AG20443 (cell line): ENCODE data around the gene EDC3.
A peak's percentile ranks its signal among the peaks of the same experiment; 100 is the strongest.
"Not testable (repeated sequence)": the region's sequence is repeated elsewhere in the genome, so short reads cannot be mapped to it uniquely, and the experiment has no call there.

Experiments used
- DNase-seq: peaks from one replicate; pipeline ENCODE4 v3.0.0; 2012; ENCODE audit warnings: low spot score, mixed read lengths

The EDC3 gene

DNA sequence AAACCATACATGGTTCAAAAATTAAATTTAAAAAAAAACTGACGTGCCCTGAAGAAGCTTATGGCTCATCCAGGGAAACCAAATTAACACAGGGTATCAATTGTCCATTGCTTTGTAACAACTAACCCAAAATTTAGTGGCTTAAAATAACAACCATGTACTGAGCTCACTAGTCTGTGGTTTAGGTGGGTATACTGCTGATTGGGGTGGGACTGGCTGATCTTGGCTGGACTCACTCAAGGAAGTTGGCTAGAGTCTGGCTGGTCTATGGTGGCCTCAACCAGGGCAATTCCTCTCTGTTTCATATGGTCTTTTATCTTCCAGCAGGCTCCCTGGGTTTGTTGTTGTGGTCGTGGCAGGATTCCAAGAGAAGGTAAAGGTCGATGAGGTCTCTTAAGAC, 14.1 kb upstream of the EDC3 start:
- DNase-seq: no peak

DNA sequence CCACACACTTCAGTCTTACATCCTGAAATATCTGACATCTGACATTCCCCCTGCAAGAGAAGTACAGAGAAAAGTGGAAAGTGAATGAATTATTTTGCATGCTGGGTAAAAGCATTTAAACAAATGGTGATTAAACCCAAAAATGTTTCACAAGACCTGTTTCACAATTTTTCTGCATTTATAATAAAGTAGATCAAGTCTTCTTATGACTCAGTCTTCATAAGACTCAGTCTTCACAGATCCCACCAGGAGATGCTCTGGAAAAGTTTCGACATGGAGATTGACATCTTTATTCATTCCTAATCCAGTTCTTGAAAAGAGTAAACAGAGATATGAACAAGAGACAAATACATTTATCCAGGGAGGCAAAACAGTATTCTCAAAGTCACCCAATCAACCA, 13.2 kb upstream of the EDC3 start:
- no peak for DNase-seq

DNA sequence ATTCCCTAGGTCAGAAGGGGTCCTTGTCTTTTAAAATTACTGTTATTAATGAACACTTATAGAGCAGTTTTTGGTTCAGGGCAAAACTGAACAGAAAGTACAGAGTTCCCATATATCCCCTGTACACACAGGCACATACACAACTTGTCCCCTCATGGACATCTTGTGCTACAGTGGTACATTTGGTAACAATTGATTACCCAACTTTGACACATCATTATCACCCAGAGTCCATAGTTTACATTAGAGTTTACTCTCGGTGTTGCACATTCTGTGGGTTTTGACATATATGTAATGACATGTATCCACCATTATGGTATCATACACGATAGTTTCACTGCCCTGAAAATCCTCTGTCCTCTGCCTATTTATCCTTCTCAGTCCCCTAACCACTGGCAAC, 984 bp upstream of the EDC3 start:
- no peak for DNase-seq

GRCh38 chr15:74696398-74696729, 540 bp upstream of the EDC3 start:
- no peak for DNase-seq

DNA sequence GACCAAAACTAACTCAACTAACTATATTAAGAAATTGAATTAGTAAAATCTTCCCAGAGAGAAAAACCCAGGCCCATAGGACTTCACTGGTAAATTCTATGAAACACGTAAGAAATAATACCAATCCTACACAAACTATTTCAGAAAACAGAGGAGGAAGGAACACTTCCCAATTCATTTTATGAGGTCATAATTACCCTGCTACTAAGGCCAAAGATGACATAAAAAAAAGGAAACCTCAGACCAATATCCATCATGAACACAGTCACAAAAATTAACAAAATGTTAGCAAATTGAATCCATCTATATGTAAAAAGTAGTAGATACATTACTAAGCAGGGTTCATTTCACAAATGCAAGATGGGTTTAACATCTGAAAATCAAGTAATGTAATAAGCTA, 3.5 kb downstream of the EDC3 start:
- DNase-seq: no peak

- no peak for DNase-seq
These were observed 12.1 kb downstream of the EDC3 start for GRCh38 chr15:74683758-74684157.

- DNase-seq: no peak
These were observed 12.9 kb downstream of the EDC3 start for GRCh38 chr15:74682954-74683353.

DNA sequence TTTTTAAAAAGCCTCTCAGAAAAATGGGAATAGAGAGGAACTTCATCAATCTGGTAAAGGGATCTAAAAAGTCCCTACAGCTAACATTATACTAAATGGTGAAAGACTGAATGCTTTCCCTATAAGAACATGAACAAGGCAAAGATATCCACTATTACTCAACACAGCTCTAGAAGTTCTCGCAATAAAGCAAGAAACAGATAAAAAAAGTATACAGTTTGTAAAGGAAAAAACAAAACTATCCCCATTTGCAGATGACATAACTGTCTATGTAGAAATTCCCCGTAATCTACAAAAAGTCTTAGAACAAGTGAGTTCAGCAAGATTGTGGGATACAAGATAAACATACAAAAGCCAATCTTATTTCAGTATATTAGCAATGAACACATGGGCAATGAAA, 15.4 kb downstream of the EDC3 start:
- DNase-seq: no peak

GRCh38 chr15:74676801-74677200, 19.0 kb downstream of the EDC3 start:
- DNase-seq: no peak

DNA sequence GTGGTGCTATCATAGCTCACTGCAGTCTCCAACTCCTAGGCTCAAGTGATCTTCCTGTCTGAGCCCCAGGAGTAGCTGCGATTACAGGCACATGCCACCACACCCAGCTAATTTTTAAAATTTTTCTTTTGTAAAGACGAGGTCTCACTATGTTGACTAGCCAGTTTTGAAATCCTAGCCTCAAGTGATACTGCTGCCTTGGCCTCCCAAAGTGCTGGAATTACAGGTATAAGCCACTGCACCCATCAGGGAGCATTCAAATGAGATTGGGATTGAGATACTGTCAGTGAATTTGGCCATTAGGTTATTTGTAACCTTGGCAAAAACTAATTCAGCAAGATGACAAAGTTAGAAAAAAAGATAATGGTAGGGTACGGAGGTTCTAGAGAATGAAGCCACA, 21.7 kb downstream of the EDC3 start:
- no peak for DNase-seq

DNA sequence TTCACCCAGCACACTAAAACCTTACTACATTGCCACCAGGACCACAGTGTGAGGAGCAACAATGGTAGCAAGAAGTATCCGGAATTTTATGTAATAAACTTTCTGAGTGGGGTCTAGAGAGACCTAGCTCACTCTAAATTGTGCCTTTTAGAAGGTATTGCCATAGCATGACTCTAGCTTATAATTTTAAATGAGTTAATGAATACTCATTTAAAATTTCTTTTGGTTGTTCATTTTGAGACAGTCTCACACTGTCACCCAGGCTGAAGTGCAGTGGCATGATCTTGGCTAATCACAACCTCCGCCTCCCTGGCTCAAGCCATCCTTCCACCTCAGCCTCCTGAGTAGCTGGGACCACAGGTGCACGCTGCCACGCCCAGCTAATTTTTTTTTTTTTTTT, 26.2 kb downstream of the EDC3 start:
- no peak for DNase-seq

GRCh38 chr15:74667975-74668374, 27.8 kb downstream of the EDC3 start:
- no peak for DNase-seq

GRCh38 chr15:74664670-74665069, 31.2 kb downstream of the EDC3 start:
- DNase-seq: no peak

GRCh38 chr15:74664028-74664616, 31.7 kb downstream of the EDC3 start:
- DNase-seq: peak; percentile 39

GRCh38 chr15:74663303-74664027, 32.4 kb downstream of the EDC3 start:
- DNase-seq: no peak

DNA sequence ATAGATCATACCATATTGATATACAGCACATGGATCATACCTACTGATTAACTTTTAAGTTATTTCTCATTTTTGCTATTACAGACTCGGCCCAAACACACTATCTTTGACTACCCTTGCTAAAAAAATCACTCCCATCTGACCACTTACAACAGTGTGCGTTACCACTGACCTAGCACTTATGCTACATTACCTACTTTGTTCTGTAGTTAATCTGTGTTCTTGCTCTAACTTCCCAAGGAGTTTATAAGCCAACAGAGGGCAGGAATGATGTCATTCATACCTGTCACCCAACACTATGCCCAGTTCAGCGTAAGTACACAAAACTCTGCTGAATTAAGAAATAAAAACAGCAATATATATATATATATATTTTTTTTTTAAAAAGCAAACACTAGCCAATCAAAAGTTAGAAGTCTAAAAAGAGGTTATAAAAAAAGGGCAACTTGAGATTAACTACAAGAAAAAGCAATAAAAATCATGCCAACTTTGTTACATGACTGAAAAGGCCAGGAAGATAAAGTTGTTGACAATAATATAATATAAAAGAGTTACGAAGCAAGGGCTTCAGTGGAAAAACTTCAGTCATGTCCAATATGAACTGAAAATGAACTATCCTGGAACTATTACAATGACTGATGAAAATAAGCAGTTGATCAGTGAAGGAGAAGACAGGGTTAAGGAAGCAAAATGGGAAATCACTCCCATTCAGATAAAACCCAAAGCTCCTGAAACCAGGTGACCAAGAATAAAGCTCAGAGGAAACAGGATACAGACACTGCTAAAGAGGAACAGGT, 33.6 kb downstream of the EDC3 start:
- DNase-seq: no peak

DNA sequence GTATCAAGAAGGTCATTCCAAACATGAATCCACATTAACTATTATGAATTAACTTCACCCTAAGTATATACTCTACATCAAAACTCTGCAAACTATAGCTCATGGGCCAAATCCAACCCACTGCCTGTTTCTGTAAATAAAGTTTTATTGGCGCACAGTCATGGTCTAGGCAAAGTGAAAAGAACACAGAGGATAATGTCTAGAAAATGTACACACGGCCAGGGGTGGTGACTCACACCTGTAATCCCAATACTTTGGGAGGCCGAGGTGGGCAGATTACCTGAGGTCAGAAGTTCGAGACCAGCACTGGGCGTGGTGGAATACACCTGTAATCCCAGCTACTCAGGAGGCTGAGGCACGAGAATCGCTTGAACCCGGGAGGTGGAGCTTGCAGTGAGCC, 34.5 kb downstream of the EDC3 start:
- not testable (repeated sequence) for DNase-seq

DNA sequence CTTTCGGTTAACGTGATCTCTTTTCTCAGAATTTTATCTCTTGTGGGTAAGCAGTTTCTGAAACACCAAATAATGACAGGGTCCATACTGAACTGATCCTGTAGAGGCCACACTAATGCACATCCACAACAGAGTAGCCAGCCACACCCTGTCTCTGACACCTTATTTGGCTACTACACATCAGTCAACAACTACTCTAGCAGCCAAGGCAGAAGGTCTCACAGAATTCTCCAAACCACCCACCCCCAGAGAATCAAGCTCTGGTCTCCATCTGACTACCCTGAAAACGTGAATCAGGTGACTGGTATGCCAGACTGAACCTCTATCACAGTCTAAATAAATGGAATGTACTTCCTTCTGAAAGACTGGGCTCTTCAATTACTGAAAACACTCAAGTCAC, 38.0 kb downstream of the EDC3 start:
- DNase-seq: peak; percentile 25

GRCh38 chr15:74656935-74657535, 38.8 kb downstream of the EDC3 start:
- no peak for DNase-seq

DNA sequence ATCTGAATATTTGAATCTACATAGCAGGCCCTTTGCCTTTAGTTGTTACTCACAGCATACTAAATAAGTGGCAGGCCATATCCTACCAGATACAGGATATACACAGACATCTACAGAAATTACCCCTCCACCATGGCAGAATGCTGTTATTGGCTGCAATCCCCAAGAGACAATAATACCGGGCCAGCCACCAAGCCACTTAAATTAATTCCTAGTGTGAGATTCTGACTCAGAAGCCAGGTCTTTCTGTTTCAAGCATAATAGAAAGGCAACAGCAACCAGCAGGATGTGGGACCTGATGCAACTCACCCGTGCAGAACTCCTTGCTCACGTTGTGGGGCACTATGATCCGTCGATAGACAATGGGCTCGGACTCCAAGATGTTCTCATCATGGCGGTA, 40.4 kb downstream of the EDC3 start:
- DNase-seq: no peak

DNA sequence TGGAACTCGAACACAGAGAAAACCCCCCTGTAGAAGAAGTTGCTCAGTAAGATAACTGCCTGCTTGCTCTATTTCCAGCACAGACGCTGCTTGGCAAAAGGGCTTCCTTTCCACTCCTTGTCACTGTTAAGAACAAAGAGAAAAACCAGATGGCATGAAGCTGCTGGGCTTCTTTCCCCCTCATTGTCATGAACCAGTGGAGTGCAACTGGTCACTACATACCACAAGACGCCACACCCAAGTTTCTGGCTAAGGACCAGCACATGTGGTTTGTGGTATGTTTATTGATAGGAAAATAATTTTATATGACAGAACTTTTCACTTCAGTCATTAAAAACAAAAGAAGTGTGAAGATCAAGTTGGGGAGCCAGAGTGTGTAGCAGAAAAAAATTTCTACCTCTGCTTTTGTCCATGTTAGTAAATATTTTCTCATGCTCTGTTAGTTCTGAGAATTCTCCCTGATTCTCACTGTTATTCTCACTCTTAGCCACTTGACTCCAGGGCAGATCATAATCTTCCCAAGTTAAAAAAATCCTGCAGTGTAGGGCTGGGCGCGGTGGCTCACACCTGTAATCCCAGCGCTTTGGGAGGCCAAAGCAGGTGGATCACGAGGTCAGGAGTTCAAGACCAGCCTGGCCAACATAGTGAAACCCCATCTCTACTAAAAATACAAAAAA, 42.3 kb downstream of the EDC3 start:
- peak; percentile 91 for DNase-seq

DNA sequence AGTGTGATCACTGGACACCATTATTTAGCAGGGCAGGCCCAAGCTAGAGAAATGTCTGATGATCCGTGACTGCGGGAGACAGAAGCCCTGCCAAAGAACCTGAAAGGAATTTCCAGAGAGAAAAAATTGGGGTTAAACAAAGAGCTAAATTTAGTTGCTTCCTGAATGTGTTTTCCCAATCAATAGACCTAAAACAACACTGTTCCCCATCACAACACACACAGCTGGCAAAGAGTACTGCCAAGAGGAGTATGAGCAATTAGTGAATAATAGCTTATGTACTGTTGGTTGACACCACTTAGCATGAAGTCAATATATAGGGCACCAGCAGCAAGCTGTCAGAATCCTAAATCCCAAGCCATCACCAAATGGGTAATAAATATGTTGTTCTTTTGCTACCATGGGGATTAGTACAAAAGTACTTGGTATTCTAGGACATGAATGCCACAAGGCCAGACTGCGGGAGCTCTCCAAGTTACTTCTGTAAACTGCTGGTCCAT, 44.5 kb downstream of the EDC3 start:
- DNase-seq: no peak
